Keratinocyte (primary cell): ENCODE measurements around the gene CLCN2. TPM values are rescaled to one million over a fixed set of nuclear protein-coding genes. Genes with fewer than 3 reads are reported as not detected.

Experiments
- DNase-seq: peaks from one replicate; pipeline ENCODE4 v3.0.0-alpha.2; 2011; ENCODE audit warnings: low read depth, missing footprints, low spot score
- FAIRE-seq: peaks from 2 replicates; lab custom pipeline; 2011; peaks lifted over from hg19 to GRCh38; lab: Jason Lieb, UNC
- H2AFZ ChIP-seq: 2 replicates; pipeline ENCODE4 v1.6.0; 2012; ENCODE audit warnings: low read length, control low read depth, inconsistent platforms; ENCODE audit not compliant: control insufficient read depth
- H3K27ac ChIP-seq: 2 replicates; pipeline ENCODE4 v1.5.1; 2011; ENCODE audit warnings: low read length; ENCODE audit not compliant: control insufficient read depth, insufficient read depth
- H3K27me3 ChIP-seq: 3 replicates; pipeline ENCODE4 v1.6.0; 2011; ENCODE audit warnings: low read length; ENCODE audit not compliant: control insufficient read depth, insufficient read depth; ENCODE audit errors: extremely low read depth
- H3K36me3 ChIP-seq, 2 experiments: 2 replicates in 1 of 2; 3 replicates in 1 of 2; pipeline ENCODE4 v1.5.1; 2011; ENCODE audit warnings: low read length in 2 of 2, mild to moderate bottlenecking in 1 of 2; ENCODE audit not compliant: control insufficient read depth in 2 of 2, insufficient read depth in 2 of 2; ENCODE audit errors: extremely low read depth in 1 of 2
- H3K4me1 ChIP-seq: 3 replicates; pipeline ENCODE4 v1.5.1; 2011; ENCODE audit warnings: low read length; ENCODE audit not compliant: control insufficient read depth, insufficient read depth; ENCODE audit errors: extremely low read depth
- H3K4me2 ChIP-seq: 3 replicates; pipeline ENCODE4 v1.6.0; 2011; ENCODE audit warnings: low read depth, low read length; ENCODE audit not compliant: control insufficient read depth, insufficient read depth; ENCODE audit errors: extremely low read depth
- H3K4me3 ChIP-seq, 3 experiments: fragments of 200-600 bp in 1 of 3; sonication (generic) in 1 of 3; 2 replicates in 2 of 3; 3 replicates in 1 of 3; pipeline ENCODE4 v1.5.1; 2011 to 2016; ENCODE audit warnings: low read length in 3 of 3, mild to moderate bottlenecking in 3 of 3, control low read depth in 2 of 3, inconsistent platforms in 1 of 3, low read depth in 1 of 3, mixed read lengths in 1 of 3, mixed run types in 1 of 3, moderate library complexity in 1 of 3; ENCODE audit not compliant: control insufficient read depth in 2 of 3, insufficient read depth in 2 of 3; ENCODE audit errors: extremely low read depth in 1 of 3
- H3K79me2 ChIP-seq: 2 replicates; pipeline ENCODE4 v1.6.0; 2012; ENCODE audit warnings: low read length; ENCODE audit not compliant: control insufficient read depth, insufficient read depth
- H3K9ac ChIP-seq: 3 replicates; pipeline ENCODE4 v1.6.0; 2011; ENCODE audit warnings: low read length; ENCODE audit not compliant: control insufficient read depth, insufficient read depth; ENCODE audit errors: extremely low read depth
- H3K9me1 ChIP-seq: 3 replicates; pipeline ENCODE4 v1.6.0; 2011; ENCODE audit warnings: low read length; ENCODE audit not compliant: control insufficient read depth, insufficient read depth; ENCODE audit errors: extremely low read depth
- H3K9me3 ChIP-seq: 2 replicates; pipeline ENCODE4 v1.5.1; 2012; ENCODE audit warnings: low read depth, low read length; ENCODE audit not compliant: control insufficient read depth
- H4K20me1 ChIP-seq: 3 replicates; pipeline ENCODE4 v1.6.0; 2011; ENCODE audit warnings: low read length; ENCODE audit not compliant: control insufficient read depth, insufficient read depth; ENCODE audit errors: extremely low read depth
- CTCF ChIP-seq, 3 experiments: IDR thresholded peaks in 1 of 3; conservative IDR thresholded peaks in 1 of 3; optimal IDR thresholded peaks in 1 of 3; 2 replicates in 2 of 3; 3 replicates in 1 of 3; pipeline versions ENCODE3 to v1.5.1; 2011; ENCODE audit warnings: low read length in 3 of 3, mild to moderate bottlenecking in 3 of 3, moderate library complexity in 2 of 3, control low read depth in 1 of 3, inconsistent platforms in 1 of 3; ENCODE audit not compliant: insufficient read depth in 2 of 3; ENCODE audit errors: extremely low read depth in 1 of 3
- EZH2 ChIP-seq: IDR thresholded peaks from one replicate; pipeline ENCODE4 v1.6.1; 2012; ENCODE audit warnings: inconsistent platforms, mild to moderate bottlenecking, low read length, moderate library complexity
- dilution Hi-C: fragments of 300-500 bp; cut with MboI; formaldehyde crosslinking; loops from one replicate; pipeline ENCODE4 v1.7.0; 2020; ENCODE audit warnings: low sequenced_read_pairs; ENCODE audit not compliant: extremely low pct_ligation_motif_present
- polyA plus RNA-seq, 5 experiments: library from polyadenylated mRNA; depleted of rRNA in 3 of 5; stranded (reverse) in 3 of 5; stranded (forward) in 1 of 5; unstranded in 1 of 5; fragments of >200 nt; gene quantifications; 1 replicate in 1 of 5; 2 replicates in 3 of 5; 3 replicates in 1 of 5; pipeline versions ENCODE4 v1.2.1 to v1.2.3, GENCODE V29; 2011 to 2012; ENCODE audit warnings: missing spikeins in 2 of 5, low read depth in 1 of 5, low replicate concordance in 1 of 5
- small RNA-seq, 3 experiments: library from RNA; depleted of rRNA; stranded (forward); fragments of <200 nt; gene quantifications; one replicate each; pipeline ENCODE3, GENCODE V24; 2012; ENCODE audit warnings: low read depth in 3 of 3, low replicate concordance in 1 of 3; ENCODE audit not compliant: insufficient read length in 3 of 3

The CLCN2 gene
- polyA plus RNA-seq, 1 donor (not counting 4 experiments of a cell fraction or from before 2014, with no cell fraction given) = 3.1 TPM

GRCh38 chr3:184298759-184299487, 62.5 kb downstream of the CLCN2 start, which contains the start of gene PSMD2:
PSMD2 (plus strand) TSS chr3:184299241; CDS start chr3:184299267, 26 bp downstream.
- DNase-seq = no peak
- H3K4me2 ChIP-seq = peak within 1 kb of the TSS; percentile 85
- no peak for FAIRE-seq
- peaks cover 9% of the 10 kb centered on the region for H3K4me1 ChIP-seq
- H4K20me1 ChIP-seq = peaks cover 7% of the 10 kb centered on the region
- peaks cover 22 to 27% of the 10 kb centered on the region in 2 experiments for H3K36me3 ChIP-seq
- dilution Hi-C loops = no loop called here
- no peaks in the 10 kb centered on the region for H3K9me3 ChIP-seq
- peak within 1 kb of the TSS; percentile 99 for H2AFZ ChIP-seq
- H3K79me2 ChIP-seq = peaks cover 47% of the 10 kb centered on the region
- H3K27ac ChIP-seq = peak within 1 kb of the TSS; percentile 84
- H3K27me3 ChIP-seq = no peaks in the 10 kb centered on the region
- no peaks in the 10 kb centered on the region for H3K9me1 ChIP-seq
- peak within 1 kb of the TSS; percentile 94 for H3K9ac ChIP-seq
- no peak for TF ChIP-seq EZH2
- no peak for TF ChIP-seq CTCF (optimal IDR thresholded peaks at IDR 0.05 in 1 of 3, IDR thresholded peaks at IDR 0.05 in 1 of 3, conservative IDR thresholded peaks at IDR 0.05 in 1 of 3; ENCODE audit: extremely low read depth in 1 of 3, insufficient read depth in 2 of 3, low read length in 3 of 3)
- H3K4me3 ChIP-seq = peak within 1 kb of the TSS; percentile 90 to 99 (median 90)

GRCh38 chr3:184296616-184297015, 64.8 kb downstream of the CLCN2 start:
- no peak for DNase-seq
- Histone ChIP-seq H3K4me1 (peaks cover 9% of the 10 kb centered on the region), H3K36me3 (peaks cover 3 to 9% of the 10 kb centered on the region in 2 experiments), H4K20me1 (peaks cover 1% of the 10 kb centered on the region), H3K9ac (no peak overlapping the region), H3K27me3 (no peaks in the 10 kb centered on the region), H2AFZ (no peak overlapping the region), H3K4me2 (no peak overlapping the region), H3K9me1 (no peaks in the 10 kb centered on the region), H3K9me3 (no peaks in the 10 kb centered on the region), H3K79me2 (peaks cover 24% of the 10 kb centered on the region), H3K27ac (no peak overlapping the region), H3K4me3 (no peak overlapping the region)
- dilution Hi-C loops = no loop called here
- TF ChIP-seq EZH2 (no peak), CTCF (optimal IDR thresholded peaks at IDR 0.05 in 1 of 3, IDR thresholded peaks at IDR 0.05 in 1 of 3, conservative IDR thresholded peaks at IDR 0.05 in 1 of 3; ENCODE audit: extremely low read depth in 1 of 3, insufficient read depth in 2 of 3, low read length in 3 of 3) (no peak)
- FAIRE-seq = no peak

Small RNA genes within 50 kb of the gene (small RNA-seq; reads per million reads assigned to genes)
- 39.0 to 2,479 (median 85.9) reads per million in 3 experiments for gene SNORD66

Other genes starting within 250 kb of the CLCN2 start
- gene EIF2B5, start 226.2 kb downstream of the CLCN2 start, polyA plus RNA-seq = 31.9 to 37.9 TPM (median 33.7 TPM) in 3 replicates
- 16.0 to 21.9 TPM (median 18.5 TPM) in 3 replicates for gene DVL3, start 206.2 kb downstream of the CLCN2 start, polyA plus RNA-seq
- gene AP2M1, start 186.8 kb downstream of the CLCN2 start, polyA plus RNA-seq = 431 to 520 TPM (median 443 TPM) in 3 replicates
- 39.2 to 53.8 TPM (median 43.5 TPM) in 3 replicates for gene ABCF3, start 175.4 kb downstream of the CLCN2 start, polyA plus RNA-seq
- gene VWA5B2, start 132.0 kb downstream of the CLCN2 start, polyA plus RNA-seq = not detected in 3 replicates
- gene ALG3, start 112.6 kb downstream of the CLCN2 start, polyA plus RNA-seq = 44.4 to 49.6 TPM (median 48.2 TPM) in 3 replicates
- gene EEF1AKMT4, start 111.9 kb downstream of the CLCN2 start, polyA plus RNA-seq = 10.8 to 18.6 TPM (median 13.2 TPM) in 3 replicates
- 0.06 to 0.29 TPM (median 0.18 TPM) in 3 replicates for gene CAMK2N2, start 100.1 kb downstream of the CLCN2 start, polyA plus RNA-seq
- gene ECE2, start 85.6 kb downstream of the CLCN2 start, polyA plus RNA-seq = not detected in 3 replicates
- gene PSMD2, start 62.4 kb downstream of the CLCN2 start, polyA plus RNA-seq = 515 to 703 TPM (median 593 TPM) in 3 replicates
- 217 to 467 TPM (median 225 TPM) in 3 replicates for gene EIF4G1, start 47.0 kb downstream of the CLCN2 start, polyA plus RNA-seq
- gene FAM131A, start 24.0 kb downstream of the CLCN2 start, polyA plus RNA-seq = 10.8 to 17.4 TPM (median 12.1 TPM) in 3 replicates
- gene POLR2H, start 105 bp upstream of the CLCN2 start, polyA plus RNA-seq = 132 to 202 TPM (median 135 TPM) in 3 replicates
- not detected in 3 replicates for gene THPO, start 16.6 kb upstream of the CLCN2 start, polyA plus RNA-seq
- not detected in 3 replicates for gene CHRD, start 18.4 kb upstream of the CLCN2 start, polyA plus RNA-seq
- gene EPHB3, start 200.2 kb upstream of the CLCN2 start, polyA plus RNA-seq = 2.2 to 6.7 TPM (median 3.7 TPM) in 3 replicates